H1 (cell line): Measurements from ENCODE around the gene EFCAB8.

Experiments used
- ATF3 ChIP-seq: IDR thresholded peaks from 2 replicates; pipeline ENCODE4 v1.6.1; 2011; ENCODE audit warnings: low read depth, mild to moderate bottlenecking, low read length; ENCODE audit not compliant: insufficient read depth
- CEBPB ChIP-seq: IDR thresholded peaks from 2 replicates; pipeline ENCODE4 v1.6.1; 2012; ENCODE audit warnings: low read depth, low read length
- CHD2 ChIP-seq: IDR thresholded peaks from 2 replicates; pipeline ENCODE4 v1.6.1; 2012; ENCODE audit warnings: low read length, improper control_type of control experiment
- CREB1 ChIP-seq: IDR thresholded peaks from 2 replicates; pipeline ENCODE4 v1.6.1; 2012; ENCODE audit warnings: inconsistent platforms
- CTCF ChIP-seq, 3 experiments: IDR thresholded peaks; 1 replicate in 2 of 3; 2 replicates in 1 of 3; pipeline versions ENCODE4 v1.5.1 to v1.6.1; 2011; ENCODE audit warnings: low read length in 3 of 3, mild to moderate bottlenecking in 3 of 3, inconsistent platforms in 2 of 3, low read depth in 1 of 3, moderate library complexity in 1 of 3; ENCODE audit not compliant: insufficient read depth in 1 of 3; ENCODE audit errors: control extremely low read depth in 1 of 3
- HDAC6 ChIP-seq: IDR thresholded peaks from one replicate; pipeline ENCODE4 v1.7.1; 2012; ENCODE audit warnings: low read depth, mild to moderate bottlenecking, inconsistent platforms, low read length, moderate library complexity
- JUN ChIP-seq: IDR thresholded peaks from 2 replicates; pipeline ENCODE4 v1.6.1; 2011; ENCODE audit warnings: low read depth, mild to moderate bottlenecking, improper control_type of control experiment, low read length
- KDM1A ChIP-seq: fragments of 200-600, 300-600 bp; sonication (generic); IDR thresholded peaks from 2 replicates; pipeline ENCODE4 v1.7.1; 2016; ENCODE audit warnings: mild to moderate bottlenecking, low read length, borderline replicate concordance
- POLR2A ChIP-seq, 2 experiments: IDR thresholded peaks; 1 replicate in 1 of 2; 2 replicates in 1 of 2; pipeline ENCODE4 v1.6.1; 2011; ENCODE audit warnings: low read depth in 2 of 2, low read length in 2 of 2, mild to moderate bottlenecking in 2 of 2; ENCODE audit errors: control extremely low read depth in 1 of 2
- POLR2AphosphoS5 ChIP-seq: IDR thresholded peaks from 2 replicates; pipeline ENCODE4 v1.6.1; 2011; ENCODE audit warnings: low read depth, low read length
- RAD21 ChIP-seq, 2 experiments: IDR thresholded peaks in 1 of 2; conservative IDR thresholded peaks in 1 of 2; 2 replicates each; pipeline ENCODE4 v1.6.1; 2011; ENCODE audit warnings: low read depth in 2 of 2, low read length in 2 of 2, improper control_type of control experiment in 1 of 2, inconsistent platforms in 1 of 2, mild to moderate bottlenecking in 1 of 2, moderate library complexity in 1 of 2
- SP1 ChIP-seq: IDR thresholded peaks from 2 replicates; pipeline ENCODE4 v1.6.1; 2011; ENCODE audit warnings: low read depth, low read length

- no peak for TF ChIP-seq POLR2A (IDR thresholded peaks at IDR 0.05; ENCODE audit: control extremely low read depth in 1 of 2, low read depth in 2 of 2, low read length in 2 of 2)
- no peak for TF ChIP-seq JUN
- TF ChIP-seq POLR2AphosphoS5, result no peak
- no peak for TF ChIP-seq HDAC6
- TF ChIP-seq CREB1, result no peak; the same call in 1 of the 2 replicates
- TF ChIP-seq CTCF (IDR thresholded peaks at IDR 0.05; ENCODE audit: control extremely low read depth in 1 of 3, insufficient read depth in 1 of 3, low read depth in 1 of 3, low read length in 3 of 3), result peak; percentile 93 to 97 (median 95)
- no peak for TF ChIP-seq CHD2
- TF ChIP-seq ATF3, result no peak
- no peak for TF ChIP-seq SP1
- 0 out of 2 replicates have a peak, but pooled peaks have one; percentile 20 for TF ChIP-seq CEBPB
- TF ChIP-seq RAD21 (IDR thresholded peaks at IDR 0.05 in 1 of 2, conservative IDR thresholded peaks at IDR 0.05 in 1 of 2; ENCODE audit: low read depth in 2 of 2, low read length in 2 of 2), result peak; percentile 94 to 95
- peak; percentile 90 for TF ChIP-seq KDM1A
Observed at GRCh38 chr20:32902456-32903420, 44.0 kb downstream of the EFCAB8 start.
